Measurements from ENCODE around the gene GNA15.
"Not testable (repeated sequence)": the region's sequence is repeated elsewhere in the genome, so short reads cannot be mapped to it uniquely, and the experiment has no call there.

Gene GNA15

GRCh38 chr19:3171894-3172672, 36.2 kb downstream of the GNA15 start:
- Histone ChIP-seq H3K36me3 (replicated peaks) (no peaks in the 10 kb centered on the region), H3K27me3 (ENCODE audit: low read depth) (no peaks in the 10 kb centered on the region), H3K9me3 (no peaks in the 10 kb centered on the region), H3K4me3 (no peak overlapping the region), H3K4me1 (no peaks in the 10 kb centered on the region)
- in situ Hi-C loops (cut with MboI; ENCODE audit: low sequenced_read_pairs): no loop called here
- no peak for DNase-seq (ENCODE audit: low spot score in 2 of 2)

GRCh38 chr19:3172673-3173000, 36.8 kb downstream of the GNA15 start:
- DNase-seq (ENCODE audit: low spot score in 2 of 2); H3K27me3 ChIP-seq (ENCODE audit: low read depth); H3K4me1 ChIP-seq; H3K4me3 ChIP-seq; in situ Hi-C loops (cut with MboI; ENCODE audit: low sequenced_read_pairs); H3K36me3 ChIP-seq (replicated peaks); H3K9me3 ChIP-seq: not testable (repeated sequence)

GRCh38 chr19:3175781-3176714, 40.2 kb downstream of the GNA15 start:
- Histone ChIP-seq H3K27me3 (ENCODE audit: low read depth) (no peaks in the 10 kb centered on the region), H3K4me1 (no peaks in the 10 kb centered on the region), H3K36me3 (replicated peaks) (no peaks in the 10 kb centered on the region), H3K4me3 (no peak overlapping the region), H3K9me3 (no peaks in the 10 kb centered on the region)
- DNase-seq (ENCODE audit: low spot score in 2 of 2): no peak
- in situ Hi-C loops (cut with MboI; ENCODE audit: low sequenced_read_pairs): no loop called here

GRCh38 chr19:3176715-3177501, 41.1 kb downstream of the GNA15 start:
- DNase-seq (ENCODE audit: low spot score in 2 of 2): no peak
- no peak overlapping the region for H3K4me3 ChIP-seq
- no peaks in the 10 kb centered on the region for H3K36me3 ChIP-seq (replicated peaks)
- no peaks in the 10 kb centered on the region for H3K27me3 ChIP-seq (ENCODE audit: low read depth)
- in situ Hi-C loops (cut with MboI; ENCODE audit: low sequenced_read_pairs): no loop called here
- no peaks in the 10 kb centered on the region for H3K4me1 ChIP-seq
- H3K9me3 ChIP-seq: no peaks in the 10 kb centered on the region

- no peak within 1 kb of the TSS for H3K4me3 ChIP-seq
- no peak for DNase-seq (ENCODE audit: low spot score in 2 of 2)
- no peaks in the 10 kb centered on the region for H3K36me3 ChIP-seq (replicated peaks)
- in situ Hi-C loops (cut with MboI; ENCODE audit: low sequenced_read_pairs): no loop called here
- no peaks in the 10 kb centered on the region for H3K27me3 ChIP-seq (ENCODE audit: low read depth)
- H3K9me3 ChIP-seq: no peaks in the 10 kb centered on the region
- H3K4me1 ChIP-seq: no peaks in the 10 kb centered on the region
Measured at GRCh38 chr19:3178377-3178972, 42.6 kb downstream of the GNA15 start, which contains the start of gene S1PR4. S1PR4 (plus strand) TSS chr19:3178769; CDS start chr19:3178793, 24 bp downstream.

- no peaks in the 10 kb centered on the region for H3K27me3 ChIP-seq (ENCODE audit: low read depth)
- in situ Hi-C loops (cut with MboI; ENCODE audit: low sequenced_read_pairs): no loop called here
- DNase-seq (ENCODE audit: low spot score in 2 of 2): no peak
- no peaks in the 10 kb centered on the region for H3K9me3 ChIP-seq
- H3K4me1 ChIP-seq: no peaks in the 10 kb centered on the region
- no peaks in the 10 kb centered on the region for H3K36me3 ChIP-seq (replicated peaks)
- H3K4me3 ChIP-seq: no peak overlapping the region
Measured at GRCh38 chr19:3178973-3179738, 43.3 kb downstream of the GNA15 start.

GRCh38 chr19:3179739-3180293, 44.0 kb downstream of the GNA15 start:
- Histone ChIP-seq H3K4me3 (no peak overlapping the region), H3K9me3 (no peaks in the 10 kb centered on the region), H3K36me3 (replicated peaks) (no peaks in the 10 kb centered on the region), H3K4me1 (no peaks in the 10 kb centered on the region), H3K27me3 (ENCODE audit: low read depth) (no peaks in the 10 kb centered on the region)
- in situ Hi-C loops (cut with MboI; ENCODE audit: low sequenced_read_pairs): no loop called here
- no peak for DNase-seq (ENCODE audit: low spot score in 2 of 2)

- Histone ChIP-seq H3K4me1 (peaks cover 5% of the 10 kb centered on the region; the same call in 1 of the 2 replicates), H3K4me3 (no peak overlapping the region; the same call in 1 of the 2 replicates), H3K27me3 (ENCODE audit: low read depth) (no peaks in the 10 kb centered on the region), H3K9me3 (no peaks in the 10 kb centered on the region), H3K36me3 (replicated peaks) (peaks cover 18% of the 10 kb centered on the region)
- in situ Hi-C loops (cut with MboI; ENCODE audit: low sequenced_read_pairs): no loop called here
- DNase-seq (ENCODE audit: low spot score in 2 of 2): no peak
Measured at GRCh38 chr19:3183721-3184641, 48.1 kb downstream of the GNA15 start.

- DNase-seq (ENCODE audit: low spot score in 2 of 2): peak; percentile 70 to 79
- Histone ChIP-seq H3K27me3 (ENCODE audit: low read depth) (no peaks in the 10 kb centered on the region), H3K4me1 (peaks cover 5% of the 10 kb centered on the region; the same call in 1 of the 2 replicates), H3K4me3 (peak overlapping the region; percentile 88), H3K9me3 (no peaks in the 10 kb centered on the region), H3K36me3 (replicated peaks) (peaks cover 22% of the 10 kb centered on the region)
- in situ Hi-C loops (cut with MboI; ENCODE audit: low sequenced_read_pairs): no loop called here
Measured at GRCh38 chr19:3184847-3185460, 49.1 kb downstream of the GNA15 start.

GRCh38 chr19:3185461-3186159, 49.8 kb downstream of the GNA15 start, which contains the start of gene NCLN:
NCLN (plus strand) TSS chr19:3185930; CDS start chr19:3186031, 101 bp downstream.
- Histone ChIP-seq H3K4me3 (peak within 1 kb of the TSS; percentile 88), H3K27me3 (ENCODE audit: low read depth) (no peaks in the 10 kb centered on the region), H3K4me1 (peaks cover 5% of the 10 kb centered on the region; the same call in 1 of the 2 replicates), H3K9me3 (no peaks in the 10 kb centered on the region), H3K36me3 (replicated peaks) (peaks cover 22% of the 10 kb centered on the region)
- peak; percentile 94 to 96 for DNase-seq (ENCODE audit: low spot score in 2 of 2)
- in situ Hi-C loops (cut with MboI; ENCODE audit: low sequenced_read_pairs): no loop called here

- no peak for DNase-seq (ENCODE audit: low spot score in 2 of 2)
- Histone ChIP-seq H3K4me1 (peaks cover 5% of the 10 kb centered on the region; the same call in 1 of the 2 replicates), H3K9me3 (no peaks in the 10 kb centered on the region), H3K36me3 (replicated peaks) (peaks cover 24% of the 10 kb centered on the region), H3K4me3 (peak overlapping the region; percentile 88), H3K27me3 (ENCODE audit: low read depth) (no peaks in the 10 kb centered on the region)
- in situ Hi-C loops (cut with MboI; ENCODE audit: low sequenced_read_pairs): no loop called here
Measured at GRCh38 chr19:3186160-3186688, 50.4 kb downstream of the GNA15 start.

Measured in HAP-1 (cell line).